Forelimb muscle (tissue), 1 donor: ENCODE measurements around the gene FILIP1L. TPM values are rescaled to one million over a fixed set of nuclear protein-coding genes. Genes with fewer than 3 reads are reported as not detected.

Experiments
- DNase-seq: peaks from one replicate; pipeline ENCODE4 v3.0.0-alpha.2; 2013; ENCODE audit warnings: low read depth
- polyA plus RNA-seq: library from polyadenylated mRNA; unstranded; fragments of 120-200 nt; gene quantifications from one replicate; pipeline ENCODE4 v1.2.1, GENCODE V29; 2013; ENCODE audit not compliant: insufficient read length

FILIP1L gene
- polyA plus RNA-seq, 1 donor = 50.9 TPM

- DNase-seq = no peak
Observed at GRCh38 chr3:99809565-99809964, 304.7 kb downstream of the FILIP1L start.

GRCh38 chr3:99808163-99808794 is 306.0 kb downstream of the FILIP1L start:
- no peak for DNase-seq

- DNase-seq = no peak
Observed at GRCh38 chr3:99805160-99805559, 309.1 kb downstream of the FILIP1L start.

- no peak for DNase-seq
Observed at GRCh38 chr3:99803297-99803696, 311.0 kb downstream of the FILIP1L start.

- no peak for DNase-seq
Observed at GRCh38 chr3:99799422-99799821, 314.9 kb downstream of the FILIP1L start.

- no peak for DNase-seq
Observed at GRCh38 chr3:99795573-99795972, 318.7 kb downstream of the FILIP1L start.

GRCh38 chr3:99794485-99794884 is 319.8 kb downstream of the FILIP1L start:
- no peak for DNase-seq

GRCh38 chr3:99789011-99789721 is 325.1 kb downstream of the FILIP1L start:
- no peak for DNase-seq

Other genes with a start within 250 kb of the FILIP1L start
- gene TBC1D23, start 146.5 kb upstream of the FILIP1L start, polyA plus RNA-seq = 28.1 TPM
- gene NIT2, start 220.3 kb upstream of the FILIP1L start, polyA plus RNA-seq = 23.9 TPM